Measurements from ENCODE around the gene OSBPL8. TPM values are rescaled to one million over a fixed set of nuclear protein-coding genes. Genes with fewer than 3 reads are reported as not detected.
"Not testable (repeated sequence)": the region's sequence is repeated elsewhere in the genome, so short reads cannot be mapped to it uniquely, and the experiment has no call there.

The OSBPL8 gene
- total and polyA plus RNA-seq, 2 of the 8 experiments (the other 6 are each of a cell fraction or from before 2014, with no cell fraction given) = 10.9 to 81.1 TPM

- H3K9ac ChIP-seq (replicated peaks in 1 of 4; ENCODE audit: extremely low read depth in 1 of 4, low read depth in 3 of 4, low read length in 3 of 4); H3K27ac ChIP-seq (ENCODE audit: low read depth, low read length); H3K4ac ChIP-seq (replicated peaks; ENCODE audit: insufficient read length, low read depth, low read length); H3K4me3 ChIP-seq (ENCODE audit: extremely low read depth in 1 of 4, insufficient read depth in 2 of 4, low read depth in 3 of 4, low read length in 4 of 4); DNase-seq (ENCODE audit: low read depth in 1 of 2, low spot score in 2 of 2); H4K5ac ChIP-seq (ENCODE audit: insufficient read length, low read depth, low read length); H3K27me3 ChIP-seq (replicated peaks in 1 of 4; ENCODE audit: control insufficient read depth in 3 of 4, extremely low read depth in 1 of 4, insufficient read depth in 3 of 4, low read length in 3 of 4); H3K4me2 ChIP-seq (ENCODE audit: insufficient read depth in 1 of 2, low read depth in 2 of 2, low read length in 2 of 2); H2AFZ ChIP-seq (ENCODE audit: low read length); H3K36me3 ChIP-seq (ENCODE audit: control insufficient read depth in 2 of 4, insufficient read depth in 4 of 4, low read length in 3 of 4); H2BK120ac ChIP-seq (replicated peaks; ENCODE audit: low read depth, low read length); H3K56ac ChIP-seq (replicated peaks; ENCODE audit: insufficient read length, low read depth, low read length); H2BK15ac ChIP-seq (ENCODE audit: low read length); H3K18ac ChIP-seq (ENCODE audit: extremely low read depth, low read length); H4K8ac ChIP-seq (ENCODE audit: extremely low read depth, insufficient read depth, low read length); H3K4me1 ChIP-seq (replicated peaks in 1 of 4; ENCODE audit: control insufficient read depth in 3 of 4, insufficient read depth in 4 of 4, low read length in 3 of 4); POLR2A ChIA-PET (ENCODE audit: partially characterized antibody); H2BK20ac ChIP-seq (ENCODE audit: low read length); H3K23ac ChIP-seq (ENCODE audit: insufficient read length); H2BK5ac ChIP-seq (ENCODE audit: low read depth, low read length); H3K23me2 ChIP-seq (ENCODE audit: low read depth, low read length); H2BK12ac ChIP-seq (ENCODE audit: low read depth, low read length); H4K91ac ChIP-seq (replicated peaks; ENCODE audit: insufficient read length, low read length); H3K9me3 ChIP-seq (ENCODE audit: insufficient read depth in 2 of 2, low read depth in 1 of 2, low read length in 1 of 2); FAIRE-seq; H4K20me1 ChIP-seq (replicated peaks in 1 of 2; ENCODE audit: control insufficient read depth in 1 of 2, insufficient read depth in 2 of 2, low read length in 2 of 2); H3K79me1 ChIP-seq (ENCODE audit: low read depth, low read length); H2AK5ac ChIP-seq (ENCODE audit: low read depth, low read length); H3K14ac ChIP-seq (ENCODE audit: insufficient read length): not testable (repeated sequence)
- 90% methylated on average over 4 of the region's 4 CpGs; no CpG with 5 or more reads in 1 of the 2 experiments for WGBS, 2 experiments (ENCODE audit: extremely low coverage in 1 of 2, insufficient coverage in 1 of 2, insufficient read length in 1 of 2, insufficient replicate concordance in 2 of 2, low coverage in 1 of 2, low lambda C conversion rate in 2 of 2, missing lambda C conversion rate in 1 of 2)
- CTCF ChIA-PET (ENCODE audit: partially characterized antibody) = interaction anchor here (1.1 to 1.5 kb wide), 2 partner anchors 9 to 38 kb away, joined by 3 to 4 read pairs; no protein-coding TSS in a partner anchor
- peaks cover 0 to 19% of the 10 kb centered on the region in 2 experiments; a peak in 2 of 4 replicates for H3K79me2 ChIP-seq (ENCODE audit: control insufficient read depth in 1 of 2, insufficient read depth in 2 of 2, low read length in 2 of 2)
Observed at GRCh38 chr12:76511116-76511716, 48.4 kb downstream of the OSBPL8 start.

Data from H1 (cell line).